PFSK-1 (cell line): Measurements from ENCODE around the gene PDE12.

ENCODE experiments used
- POLR2AphosphoS5 ChIP-seq: IDR thresholded peaks from 2 replicates; pipeline ENCODE4 v1.6.1; 2012; ENCODE audit warnings: low read depth, mild to moderate bottlenecking, control low read depth, low read length, moderate library complexity
- TF ChIP-seq, protein P1 (sequence below), 2 experiments: IDR thresholded peaks; 2 replicates each; pipeline versions ENCODE4 v1.6.1 to v1.8.0; 2011 to 2012; ENCODE audit warnings: low read depth in 2 of 2, low read length in 2 of 2, control low read depth in 1 of 2, inconsistent platforms in 1 of 2, mild to moderate bottlenecking in 1 of 2, moderate library complexity in 1 of 2; ENCODE audit not compliant: insufficient read depth in 1 of 2

DNA sequence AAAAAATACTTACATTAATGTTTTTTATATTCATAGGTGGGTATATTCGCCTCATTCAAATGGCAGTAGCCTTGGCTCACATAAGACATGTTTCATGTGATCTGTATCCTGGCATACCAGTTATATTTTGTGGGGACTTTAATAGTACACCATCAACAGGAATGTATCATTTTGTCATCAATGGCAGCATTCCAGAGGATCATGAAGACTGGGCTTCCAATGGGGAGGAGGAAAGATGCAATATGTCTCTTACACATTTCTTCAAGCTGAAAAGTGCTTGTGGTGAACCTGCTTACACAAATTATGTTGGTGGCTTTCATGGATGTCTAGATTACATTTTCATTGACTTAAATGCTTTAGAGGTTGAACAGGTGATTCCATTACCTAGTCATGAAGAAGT, 3.5 kb downstream of the PDE12 start:
- TF ChIP-seq POLR2AphosphoS5, result no peak
- TF ChIP-seq, protein P1, sequence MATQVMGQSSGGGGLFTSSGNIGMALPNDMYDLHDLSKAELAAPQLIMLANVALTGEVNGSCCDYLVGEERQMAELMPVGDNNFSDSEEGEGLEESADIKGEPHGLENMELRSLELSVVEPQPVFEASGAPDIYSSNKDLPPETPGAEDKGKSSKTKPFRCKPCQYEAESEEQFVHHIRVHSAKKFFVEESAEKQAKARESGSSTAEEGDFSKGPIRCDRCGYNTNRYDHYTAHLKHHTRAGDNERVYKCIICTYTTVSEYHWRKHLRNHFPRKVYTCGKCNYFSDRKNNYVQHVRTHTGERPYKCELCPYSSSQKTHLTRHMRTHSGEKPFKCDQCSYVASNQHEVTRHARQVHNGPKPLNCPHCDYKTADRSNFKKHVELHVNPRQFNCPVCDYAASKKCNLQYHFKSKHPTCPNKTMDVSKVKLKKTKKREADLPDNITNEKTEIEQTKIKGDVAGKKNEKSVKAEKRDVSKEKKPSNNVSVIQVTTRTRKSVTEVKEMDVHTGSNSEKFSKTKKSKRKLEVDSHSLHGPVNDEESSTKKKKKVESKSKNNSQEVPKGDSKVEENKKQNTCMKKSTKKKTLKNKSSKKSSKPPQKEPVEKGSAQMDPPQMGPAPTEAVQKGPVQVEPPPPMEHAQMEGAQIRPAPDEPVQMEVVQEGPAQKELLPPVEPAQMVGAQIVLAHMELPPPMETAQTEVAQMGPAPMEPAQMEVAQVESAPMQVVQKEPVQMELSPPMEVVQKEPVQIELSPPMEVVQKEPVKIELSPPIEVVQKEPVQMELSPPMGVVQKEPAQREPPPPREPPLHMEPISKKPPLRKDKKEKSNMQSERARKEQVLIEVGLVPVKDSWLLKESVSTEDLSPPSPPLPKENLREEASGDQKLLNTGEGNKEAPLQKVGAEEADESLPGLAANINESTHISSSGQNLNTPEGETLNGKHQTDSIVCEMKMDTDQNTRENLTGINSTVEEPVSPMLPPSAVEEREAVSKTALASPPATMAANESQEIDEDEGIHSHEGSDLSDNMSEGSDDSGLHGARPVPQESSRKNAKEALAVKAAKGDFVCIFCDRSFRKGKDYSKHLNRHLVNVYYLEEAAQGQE (IDR thresholded peaks at IDR 0.05; ENCODE audit: insufficient read depth in 1 of 2, low read depth in 2 of 2, low read length in 2 of 2), result no peak
